ENCODE results near the gene PROZ. TPM values are rescaled to one million over a fixed set of nuclear protein-coding genes. Genes with fewer than 3 reads are reported as not detected.

Gene PROZ
- total and polyA plus RNA-seq, 2 of the 13 experiments (the other 11 are each of a cell fraction or from before 2014, with no cell fraction given), result 5.6 to 22.5 TPM

DNA sequence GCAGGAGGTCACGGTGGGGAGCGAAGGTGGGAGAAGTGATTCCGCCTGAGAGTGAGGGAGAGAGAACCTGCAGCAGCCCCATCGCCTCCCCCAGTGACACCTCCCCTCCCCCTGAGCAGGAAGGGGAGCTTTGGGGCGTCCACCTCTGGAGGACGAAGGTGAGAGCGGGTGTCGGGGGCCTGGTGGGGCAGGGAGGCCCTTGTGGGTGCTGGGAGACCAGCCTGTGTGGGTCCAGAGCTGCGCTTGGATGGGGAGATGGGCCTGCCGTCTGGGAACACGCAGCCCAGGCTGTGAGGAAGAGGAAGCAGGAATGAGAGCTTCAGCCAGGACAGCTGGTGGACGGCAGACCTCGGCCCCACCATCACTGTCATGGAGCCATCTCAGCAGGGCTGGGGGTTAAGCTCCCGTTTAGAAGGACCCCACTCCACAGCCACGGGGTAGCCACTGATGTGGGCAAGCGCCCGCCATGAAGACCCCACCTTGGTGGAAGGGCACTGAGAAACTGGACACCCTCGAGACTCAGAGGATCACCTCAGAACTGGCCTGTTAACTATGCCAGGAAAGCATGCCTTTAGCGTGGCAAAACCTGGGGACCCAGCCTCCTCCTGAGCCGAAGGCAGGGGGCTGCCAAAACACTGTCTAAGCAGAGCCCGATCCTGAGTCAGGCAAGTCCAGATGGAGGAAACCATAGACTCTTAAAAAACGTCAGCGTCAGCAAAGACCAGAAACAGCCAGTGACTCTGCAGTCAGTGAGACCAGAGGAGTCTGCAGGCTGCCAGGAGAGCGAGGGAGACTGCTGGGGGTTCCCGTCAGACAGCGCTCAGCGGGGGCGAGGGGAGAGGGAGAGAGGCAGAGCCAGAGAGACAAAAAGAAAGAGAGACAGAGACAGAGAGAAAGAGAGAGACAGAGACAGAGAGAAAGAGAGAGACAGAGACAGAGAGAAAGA, 6.4 kb upstream of the PROZ start (continued):
- no peak for TF ChIP-seq RAD21 (CRISPR knock-in tag; IDR thresholded peaks at IDR 0.05)
- no peak for TF ChIP-seq ZNF737 (CRISPR knock-in tag; IDR thresholded peaks at IDR 0.05; ENCODE audit: borderline replicate concordance)
- TF ChIP-seq, protein P1, sequence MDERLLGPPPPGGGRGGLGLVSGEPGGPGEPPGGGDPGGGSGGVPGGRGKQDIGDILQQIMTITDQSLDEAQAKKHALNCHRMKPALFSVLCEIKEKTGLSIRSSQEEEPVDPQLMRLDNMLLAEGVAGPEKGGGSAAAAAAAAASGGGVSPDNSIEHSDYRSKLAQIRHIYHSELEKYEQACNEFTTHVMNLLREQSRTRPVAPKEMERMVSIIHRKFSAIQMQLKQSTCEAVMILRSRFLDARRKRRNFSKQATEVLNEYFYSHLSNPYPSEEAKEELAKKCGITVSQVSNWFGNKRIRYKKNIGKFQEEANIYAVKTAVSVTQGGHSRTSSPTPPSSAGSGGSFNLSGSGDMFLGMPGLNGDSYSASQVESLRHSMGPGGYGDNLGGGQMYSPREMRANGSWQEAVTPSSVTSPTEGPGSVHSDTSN (CRISPR knock-in tag; IDR thresholded peaks at IDR 0.05), result no peak
- 0 out of 2 replicates have a peak, but pooled peaks have one; percentile 24 for TF ChIP-seq ZNF773 (CRISPR knock-in tag; IDR thresholded peaks at IDR 0.05; ENCODE audit: borderline replicate concordance)
- TF ChIP-seq STAG1 (CRISPR knock-in tag; IDR thresholded peaks at IDR 0.05), result no peak
- TF ChIP-seq SRY (CRISPR knock-in tag; IDR thresholded peaks at IDR 0.05), result peak; percentile 35; the same call in 1 of the 2 replicates
- no peak for TF ChIP-seq KDM1A (CRISPR knock-in tag; IDR thresholded peaks at IDR 0.05)
- no peak for TF ChIP-seq MLLT10 (CRISPR knock-in tag; IDR thresholded peaks at IDR 0.05)
- no peak for TF ChIP-seq ZNF570 (CRISPR knock-in tag; IDR thresholded peaks at IDR 0.05; ENCODE audit: borderline replicate concordance)
- TF ChIP-seq ZNF124 (CRISPR knock-in tag; IDR thresholded peaks at IDR 0.05), result no peak
- no peak for TF ChIP-seq ZNF460 (CRISPR knock-in tag; IDR thresholded peaks at IDR 0.05; ENCODE audit: borderline replicate concordance)
- TF ChIP-seq, protein P2, sequence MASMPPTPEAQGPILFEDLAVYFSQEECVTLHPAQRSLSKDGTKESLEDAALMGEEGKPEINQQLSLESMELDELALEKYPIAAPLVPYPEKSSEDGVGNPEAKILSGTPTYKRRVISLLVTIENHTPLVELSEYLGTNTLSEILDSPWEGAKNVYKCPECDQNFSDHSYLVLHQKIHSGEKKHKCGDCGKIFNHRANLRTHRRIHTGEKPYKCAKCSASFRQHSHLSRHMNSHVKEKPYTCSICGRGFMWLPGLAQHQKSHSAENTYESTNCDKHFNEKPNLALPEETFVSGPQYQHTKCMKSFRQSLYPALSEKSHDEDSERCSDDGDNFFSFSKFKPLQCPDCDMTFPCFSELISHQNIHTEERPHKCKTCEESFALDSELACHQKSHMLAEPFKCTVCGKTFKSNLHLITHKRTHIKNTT (CRISPR knock-in tag; IDR thresholded peaks at IDR 0.05), result no peak
- TF ChIP-seq, protein P3, sequence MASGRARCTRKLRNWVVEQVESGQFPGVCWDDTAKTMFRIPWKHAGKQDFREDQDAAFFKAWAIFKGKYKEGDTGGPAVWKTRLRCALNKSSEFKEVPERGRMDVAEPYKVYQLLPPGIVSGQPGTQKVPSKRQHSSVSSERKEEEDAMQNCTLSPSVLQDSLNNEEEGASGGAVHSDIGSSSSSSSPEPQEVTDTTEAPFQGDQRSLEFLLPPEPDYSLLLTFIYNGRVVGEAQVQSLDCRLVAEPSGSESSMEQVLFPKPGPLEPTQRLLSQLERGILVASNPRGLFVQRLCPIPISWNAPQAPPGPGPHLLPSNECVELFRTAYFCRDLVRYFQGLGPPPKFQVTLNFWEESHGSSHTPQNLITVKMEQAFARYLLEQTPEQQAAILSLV (CRISPR knock-in tag; IDR thresholded peaks at IDR 0.05; ENCODE audit: borderline replicate concordance), result 0 out of 2 replicates have a peak, but pooled peaks have one; percentile 54
- TF ChIP-seq AKAP8 (CRISPR knock-in tag; IDR thresholded peaks at IDR 0.05), result 0 out of 2 replicates have a peak, but pooled peaks have one; percentile 42
- TF ChIP-seq MATR3 (CRISPR knock-in tag; IDR thresholded peaks at IDR 0.05), result no peak
- no peak for TF ChIP-seq MED1 (CRISPR knock-in tag; IDR thresholded peaks at IDR 0.05)
- TF ChIP-seq ZNF839 (CRISPR knock-in tag; IDR thresholded peaks at IDR 0.05; ENCODE audit: borderline replicate concordance), result no peak
- TF ChIP-seq ZNF383 (CRISPR knock-in tag; IDR thresholded peaks at IDR 0.05; ENCODE audit: borderline replicate concordance), result no peak
- TF ChIP-seq, protein P4, sequence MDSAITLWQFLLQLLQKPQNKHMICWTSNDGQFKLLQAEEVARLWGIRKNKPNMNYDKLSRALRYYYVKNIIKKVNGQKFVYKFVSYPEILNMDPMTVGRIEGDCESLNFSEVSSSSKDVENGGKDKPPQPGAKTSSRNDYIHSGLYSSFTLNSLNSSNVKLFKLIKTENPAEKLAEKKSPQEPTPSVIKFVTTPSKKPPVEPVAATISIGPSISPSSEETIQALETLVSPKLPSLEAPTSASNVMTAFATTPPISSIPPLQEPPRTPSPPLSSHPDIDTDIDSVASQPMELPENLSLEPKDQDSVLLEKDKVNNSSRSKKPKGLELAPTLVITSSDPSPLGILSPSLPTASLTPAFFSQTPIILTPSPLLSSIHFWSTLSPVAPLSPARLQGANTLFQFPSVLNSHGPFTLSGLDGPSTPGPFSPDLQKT (CRISPR knock-in tag; IDR thresholded peaks at IDR 0.05; ENCODE audit: borderline replicate concordance), result no peak
- no peak for TF ChIP-seq KLF6 (CRISPR knock-in tag; IDR thresholded peaks at IDR 0.05)
- no peak for TF ChIP-seq GATAD2A (CRISPR knock-in tag; IDR thresholded peaks at IDR 0.05)
- TF ChIP-seq KAT2B (IDR thresholded peaks at IDR 0.05; ENCODE audit: borderline replicate concordance, low read depth, low read length), result no peak
- TF ChIP-seq ZNF746 (CRISPR knock-in tag; IDR thresholded peaks at IDR 0.05), result no peak
- no peak for TF ChIP-seq KDM6A (CRISPR knock-in tag; IDR thresholded peaks at IDR 0.05; ENCODE audit: low read depth)
- no peak for TF ChIP-seq TGIF2 (CRISPR knock-in tag; IDR thresholded peaks at IDR 0.05)
- no peak for TF ChIP-seq HDAC2 (CRISPR knock-in tag; IDR thresholded peaks at IDR 0.05)
- TF ChIP-seq ZNF337 (CRISPR knock-in tag; IDR thresholded peaks at IDR 0.05; ENCODE audit: borderline replicate concordance, low read depth), result 0 out of 2 replicates have a peak, but pooled peaks have one; percentile 13

Measured in HepG2 (cell line).